Dendritic cell treated with granulocyte-macrophage colony-stimulating factor and Interleukin-4, amounts not matched to agents 40 ng/mL and 50 ng/mL, for 4 days (primary cell): ENCODE data around the gene FMNL3.
"Not testable (repeated sequence)": the region's sequence is repeated elsewhere in the genome, so short reads cannot be mapped to it uniquely, and the experiment has no call there.

Experiments
- H3K27ac Mint-ChIP-seq: one replicate; pipeline ENCODE4 v1.8.0; 2022; ENCODE audit warnings: mild to moderate bottlenecking, mixed read lengths
- H3K27me3 Mint-ChIP-seq: one replicate; pipeline ENCODE4 v1.8.0; 2022; ENCODE audit warnings: mild to moderate bottlenecking, mixed read lengths
- H3K36me3 Mint-ChIP-seq: one replicate; pipeline ENCODE4 v1.8.0; 2022; ENCODE audit warnings: low read depth, mixed read lengths
- H3K4me1 Mint-ChIP-seq: one replicate; pipeline ENCODE4 v1.8.0; 2022; ENCODE audit warnings: low read depth, mixed read lengths
- H3K4me3 Mint-ChIP-seq: one replicate; pipeline ENCODE4 v1.8.0; 2022; ENCODE audit warnings: mild to moderate bottlenecking, moderate library complexity, mixed read lengths
- H3K9me3 Mint-ChIP-seq: one replicate; pipeline ENCODE4 v1.8.0; 2022; ENCODE audit warnings: mixed read lengths
- intact Hi-C: fragments of 100-400 bp; cut with micrococcal nuclease; formaldehyde crosslinking; loops from one replicate; pipeline ENCODE4 v1.15.0; 2022

The FMNL3 gene

GRCh38 chr12:49733219-49734017 is 26.2 kb upstream of the FMNL3 start:
- Mint-ChIP-seq H3K27ac (no peak overlapping the region), H3K4me3 (no peak overlapping the region), H3K36me3 (no peaks in the 10 kb centered on the region), H3K4me1 (peaks cover 10% of the 10 kb centered on the region), H3K27me3 (peaks cover 2% of the 10 kb centered on the region), H3K9me3 (no peaks in the 10 kb centered on the region)
- intact Hi-C loops = no loop called here

GRCh38 chr12:49730568-49731101 is 23.4 kb upstream of the FMNL3 start:
- H3K27ac Mint-ChIP-seq = no peak overlapping the region
- peaks cover 10% of the 10 kb centered on the region for H3K27me3 Mint-ChIP-seq
- no peaks in the 10 kb centered on the region for H3K36me3 Mint-ChIP-seq
- no peaks in the 10 kb centered on the region for H3K9me3 Mint-ChIP-seq
- intact Hi-C loops = no loop called here
- peaks cover 10% of the 10 kb centered on the region for H3K4me1 Mint-ChIP-seq
- H3K4me3 Mint-ChIP-seq = no peak overlapping the region

- H3K4me1 Mint-ChIP-seq = peaks cover 10% of the 10 kb centered on the region
- intact Hi-C loops = no loop called here
- no peaks in the 10 kb centered on the region for H3K9me3 Mint-ChIP-seq
- H3K4me3 Mint-ChIP-seq = no peak overlapping the region
- no peaks in the 10 kb centered on the region for H3K36me3 Mint-ChIP-seq
- H3K27ac Mint-ChIP-seq = no peak overlapping the region
- H3K27me3 Mint-ChIP-seq = peaks cover 12% of the 10 kb centered on the region
Observed at GRCh38 chr12:49730050-49730449, 22.8 kb upstream of the FMNL3 start.

- no peak overlapping the region for H3K27ac Mint-ChIP-seq
- H3K4me3 Mint-ChIP-seq = no peak overlapping the region
- H3K36me3 Mint-ChIP-seq = no peaks in the 10 kb centered on the region
- peaks cover 15% of the 10 kb centered on the region for H3K27me3 Mint-ChIP-seq
- intact Hi-C loops = no loop called here
- H3K9me3 Mint-ChIP-seq = no peaks in the 10 kb centered on the region
- H3K4me1 Mint-ChIP-seq = peaks cover 10% of the 10 kb centered on the region
Observed at GRCh38 chr12:49728446-49728845, 21.2 kb upstream of the FMNL3 start.

- intact Hi-C loops, H3K36me3 Mint-ChIP-seq: not testable (repeated sequence)
Observed at GRCh38 chr12:49721355-49721754, 14.2 kb upstream of the FMNL3 start.

GRCh38 chr12:49720214-49720613 is 13.0 kb upstream of the FMNL3 start:
- H3K36me3 Mint-ChIP-seq = no peaks in the 10 kb centered on the region
- no peaks in the 10 kb centered on the region for H3K4me1 Mint-ChIP-seq
- no peak overlapping the region for H3K27ac Mint-ChIP-seq
- no peaks in the 10 kb centered on the region for H3K9me3 Mint-ChIP-seq
- intact Hi-C loops = no loop called here
- peaks cover 25% of the 10 kb centered on the region for H3K27me3 Mint-ChIP-seq
- H3K4me3 Mint-ChIP-seq = no peak overlapping the region

More at GRCh38 chr12:49721355-49721754, 14.2 kb upstream of the FMNL3 start:
- H3K9me3 Mint-ChIP-seq, H3K4me1 Mint-ChIP-seq, H3K27ac Mint-ChIP-seq, H3K4me3 Mint-ChIP-seq: not testable (repeated sequence)
- H3K27me3 Mint-ChIP-seq = peaks cover 23% of the 10 kb centered on the region

- H3K4me1 Mint-ChIP-seq, H3K9me3 Mint-ChIP-seq, H3K36me3 Mint-ChIP-seq, H3K27ac Mint-ChIP-seq, intact Hi-C loops, H3K4me3 Mint-ChIP-seq: not testable (repeated sequence)
- H3K27me3 Mint-ChIP-seq = peaks cover 26% of the 10 kb centered on the region
Observed at GRCh38 chr12:49717800-49718199, 10.6 kb upstream of the FMNL3 start.

- H3K36me3 Mint-ChIP-seq = no peaks in the 10 kb centered on the region
- intact Hi-C loops = no loop called here
- no peak overlapping the region for H3K4me3 Mint-ChIP-seq
- H3K9me3 Mint-ChIP-seq = no peaks in the 10 kb centered on the region
- no peaks in the 10 kb centered on the region for H3K4me1 Mint-ChIP-seq
- H3K27me3 Mint-ChIP-seq = peaks cover 31% of the 10 kb centered on the region
- H3K27ac Mint-ChIP-seq = no peak overlapping the region
Observed at GRCh38 chr12:49716553-49716952, 9.3 kb upstream of the FMNL3 start.

- H3K27me3 Mint-ChIP-seq = peaks cover 36% of the 10 kb centered on the region
- H3K4me1 Mint-ChIP-seq, H3K36me3 Mint-ChIP-seq, H3K9me3 Mint-ChIP-seq, H3K27ac Mint-ChIP-seq, H3K4me3 Mint-ChIP-seq, intact Hi-C loops: not testable (repeated sequence)
Observed at GRCh38 chr12:49713952-49714351, 6.7 kb upstream of the FMNL3 start.

- H3K4me1 Mint-ChIP-seq = peaks cover 42% of the 10 kb centered on the region
- H3K9me3 Mint-ChIP-seq = no peaks in the 10 kb centered on the region
- no peak overlapping the region for H3K27ac Mint-ChIP-seq
- intact Hi-C loops = loop anchor here (5.0 kb wide), 1 partner anchor 142 kb away; the partner anchor contains the start of gene MCRS1
- peaks cover 33% of the 10 kb centered on the region for H3K27me3 Mint-ChIP-seq
- H3K4me3 Mint-ChIP-seq = no peak overlapping the region
- H3K36me3 Mint-ChIP-seq = peaks cover 16% of the 10 kb centered on the region
Observed at GRCh38 chr12:49708851-49709250, 1.6 kb upstream of the FMNL3 start.

- Mint-ChIP-seq H3K4me3 (peak overlapping the region; percentile 99), H3K9me3 (no peaks in the 10 kb centered on the region), H3K27me3 (peaks cover 31% of the 10 kb centered on the region), H3K4me1 (peaks cover 53% of the 10 kb centered on the region), H3K27ac (peak overlapping the region; percentile 94), H3K36me3 (peaks cover 16% of the 10 kb centered on the region)
- intact Hi-C loops = loop anchor here (1.0 to 5.0 kb wide), 4 partner anchors 33 to 140 kb away; partner anchors contain the start of genes MCRS1 and TMBIM6
Observed at GRCh38 chr12:49707812-49708147, 575 bp upstream of the FMNL3 start.

- intact Hi-C loops = loop anchor here (1.0 to 5.0 kb wide), 4 partner anchors 34 to 139 kb away; partner anchors contain the start of genes MCRS1 and TMBIM6
- Mint-ChIP-seq H3K4me3 (peak overlapping the region; percentile 99), H3K4me1 (peaks cover 65% of the 10 kb centered on the region), H3K27ac (peak overlapping the region; percentile 94), H3K36me3 (peaks cover 16% of the 10 kb centered on the region), H3K9me3 (no peaks in the 10 kb centered on the region), H3K27me3 (peaks cover 26% of the 10 kb centered on the region)
Observed at GRCh38 chr12:49706351-49707127, 666 bp downstream of the FMNL3 start.

GRCh38 chr12:49705479-49706134 is 1.6 kb downstream of the FMNL3 start:
- H3K27ac Mint-ChIP-seq = peak overlapping the region; percentile 94
- no peaks in the 10 kb centered on the region for H3K9me3 Mint-ChIP-seq
- H3K4me1 Mint-ChIP-seq = peaks cover 69% of the 10 kb centered on the region
- H3K27me3 Mint-ChIP-seq = peaks cover 19% of the 10 kb centered on the region
- intact Hi-C loops = loop anchor here (2.0 to 5.0 kb wide), 3 partner anchors 35 to 138 kb away; partner anchors contain the start of genes MCRS1 and TMBIM6
- H3K36me3 Mint-ChIP-seq = peaks cover 16% of the 10 kb centered on the region
- peak overlapping the region; percentile 99 for H3K4me3 Mint-ChIP-seq
